Measurements from ENCODE around the gene UCN2.

Gene UCN2

GRCh38 chr3:48558493-48559134 lies 5.0 kb downstream of the UCN2 start:
- in situ Hi-C loops (cut with HindIII; ENCODE audit: low sequenced_read_pairs): no loop called here
- no peak for DNase-seq (ENCODE audit: low read depth, low spot score)
- no peak for TF ChIP-seq CTCF (IDR thresholded peaks at IDR 0.05; ENCODE audit: low read depth, low read length)
- H3K4me3 ChIP-seq (ENCODE audit: low read depth, low read length): no peak overlapping the region

GRCh38 chr3:48556796-48557626 lies 6.6 kb downstream of the UCN2 start, which contains the start of gene PFKFB4:
Gene PFKFB4, minus strand, starts transcription at chr3:48556803. Its CDS starts 26 bp downstream, at chr3:48556777.
- no peak for TF ChIP-seq CTCF (IDR thresholded peaks at IDR 0.05; ENCODE audit: low read depth, low read length)
- in situ Hi-C loops (cut with HindIII; ENCODE audit: low sequenced_read_pairs): no loop called here
- peak within 1 kb of the TSS; percentile 50 for H3K4me3 ChIP-seq (ENCODE audit: low read depth, low read length)
- DNase-seq (ENCODE audit: low read depth, low spot score): peak; percentile 99

GRCh38 chr3:48555949-48556795 lies 7.4 kb downstream of the UCN2 start:
- peak overlapping the region; percentile 50 for H3K4me3 ChIP-seq (ENCODE audit: low read depth, low read length)
- TF ChIP-seq CTCF (IDR thresholded peaks at IDR 0.05; ENCODE audit: low read depth, low read length): no peak
- in situ Hi-C loops (cut with HindIII; ENCODE audit: low sequenced_read_pairs): no loop called here
- DNase-seq (ENCODE audit: low read depth, low spot score): no peak

- in situ Hi-C loops (cut with HindIII; ENCODE audit: low sequenced_read_pairs): no loop called here
- no peak for TF ChIP-seq CTCF (IDR thresholded peaks at IDR 0.05; ENCODE audit: low read depth, low read length)
- peak overlapping the region; percentile 50 for H3K4me3 ChIP-seq (ENCODE audit: low read depth, low read length)
- DNase-seq (ENCODE audit: low read depth, low spot score): no peak
Measured at GRCh38 chr3:48555231-48555948, 8.2 kb downstream of the UCN2 start.

GRCh38 chr3:48553886-48554845 lies 9.4 kb downstream of the UCN2 start:
- in situ Hi-C loops (cut with HindIII; ENCODE audit: low sequenced_read_pairs): no loop called here
- no peak for TF ChIP-seq CTCF (IDR thresholded peaks at IDR 0.05; ENCODE audit: low read depth, low read length)
- H3K4me3 ChIP-seq (ENCODE audit: low read depth, low read length): no peak overlapping the region
- DNase-seq (ENCODE audit: low read depth, low spot score): no peak

All from astrocyte of the spinal cord (primary cell).